Vagina (tissue), 2 donors: ENCODE results near the gene TM9SF3. TPM values are rescaled to one million over a fixed set of nuclear protein-coding genes. Genes with fewer than 3 reads are reported as not detected.

Source experiments
- DNase-seq, 2 donors: peaks; one replicate each; pipeline ENCODE4 v3.0.0-alpha.2; 2017; ENCODE audit errors: extremely low spot score in 2 of 2
- H3K27ac ChIP-seq: fragments of 200-600 bp; sonication (generic); one replicate; pipeline ENCODE4 v1.5.1; 2019
- H3K27me3 ChIP-seq: fragments of 200-600 bp; sonication (generic); one replicate; pipeline ENCODE4 v1.5.1; 2019
- H3K36me3 ChIP-seq, 2 donors: fragments of 200-600 bp; sonication (generic); one replicate each; pipeline ENCODE4 v1.5.1; 2017 to 2019
- H3K4me1 ChIP-seq: fragments of 200-600 bp; sonication (generic); one replicate; pipeline ENCODE4 v1.5.1; 2019
- H3K4me3 ChIP-seq, 2 donors: fragments of 200-600 bp; sonication (generic); 1 replicate in 1 of 2; 2 replicates in 1 of 2; pipeline ENCODE4 v1.5.1; 2016 to 2019
- H3K9me3 ChIP-seq: fragments of 200-600 bp; sonication (generic); one replicate; pipeline ENCODE4 v1.5.1; 2019
- POLR2A ChIP-seq, 2 donors: fragments of 450-650 bp; IDR thresholded peaks; one replicate each; pipeline ENCODE4 v1.6.1; 2017; ENCODE audit warnings: antibody characterized with exemption in 2 of 2, mild to moderate bottlenecking in 2 of 2, moderate library complexity in 2 of 2
- POLR2AphosphoS5 ChIP-seq, 2 donors: sonication (generic); formaldehyde crosslinking; IDR thresholded peaks; one replicate each; pipeline ENCODE4 v1.9.0; 2017; ENCODE audit warnings: antibody characterized with exemption in 2 of 2, mild to moderate bottlenecking in 2 of 2, low read depth in 1 of 2; ENCODE audit not compliant: insufficient read depth in 1 of 2
- intact Hi-C: fragments of 100-400 bp; cut with DNase I; formaldehyde crosslinking; loops from one replicate; pipeline ENCODE4 v1.15.1; 2023
- total RNA-seq: library from RNA; depleted of rRNA; stranded (reverse); fragments of >200 nt; gene quantifications from one replicate; pipeline ENCODE4 v1.2.3, GENCODE V29; 2016
- TF ChIP-seq, protein P1 (sequence below), 3 experiments: fragments of 450-650 bp in 2 of 3; fragments of 200-600 bp in 1 of 3; sonication (generic) in 1 of 3; IDR thresholded peaks; one replicate each; pipeline ENCODE4 v1.5.1; 2017 to 2019; ENCODE audit warnings: antibody characterized with exemption in 3 of 3, mild to moderate bottlenecking in 2 of 3, moderate library complexity in 2 of 3

TM9SF3 gene
- total RNA-seq, 1 donor from 2014 or later: 58.4 TPM

DNA sequence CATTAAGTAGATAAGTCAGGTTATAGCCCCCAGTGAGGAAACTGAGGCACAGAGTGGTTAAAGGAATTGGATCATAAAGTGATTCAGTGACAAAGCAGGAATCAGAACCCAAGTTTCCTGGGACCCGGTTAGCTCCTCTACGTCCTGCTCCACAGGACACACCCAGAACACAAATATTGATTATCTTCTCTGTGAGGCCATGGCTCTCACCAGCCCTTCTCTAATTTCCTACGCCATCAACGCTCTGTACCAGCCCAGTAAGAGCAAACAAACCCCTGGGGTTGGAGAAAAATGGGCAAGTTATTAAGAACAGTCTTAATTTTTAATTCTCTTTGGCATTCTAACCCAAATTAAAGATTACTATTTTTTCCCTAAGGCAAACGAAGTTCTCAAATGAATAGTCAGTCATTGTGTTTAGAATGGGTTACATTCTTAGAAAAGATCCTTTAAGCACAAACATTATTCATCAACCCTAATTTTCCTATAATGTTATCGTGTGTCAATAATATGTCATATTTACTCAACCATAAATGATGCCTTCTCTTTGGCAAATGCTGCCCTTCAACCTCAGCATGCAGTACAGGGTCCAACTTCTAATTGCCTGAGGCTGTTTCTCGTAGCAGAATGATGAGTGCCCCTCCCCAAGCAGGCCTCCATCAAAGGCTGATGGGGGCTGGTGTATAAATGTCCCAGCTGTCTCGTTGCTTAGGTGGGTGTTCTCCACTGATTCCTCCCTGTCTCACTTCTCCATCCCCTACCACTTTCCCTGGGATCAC is 25.4 kb upstream of the TM9SF3 start:
- no peak overlapping the region for H3K27ac ChIP-seq
- H3K36me3 ChIP-seq: no peaks in the 10 kb centered on the region
- no peak for DNase-seq
- no peak overlapping the region for H3K4me3 ChIP-seq
- no peaks in the 10 kb centered on the region for H3K4me1 ChIP-seq
- no peaks in the 10 kb centered on the region for H3K9me3 ChIP-seq
- H3K27me3 ChIP-seq: no peaks in the 10 kb centered on the region
- TF ChIP-seq POLR2A (IDR thresholded peaks at IDR 0.05) (no peak), POLR2AphosphoS5 (IDR thresholded peaks at IDR 0.05; ENCODE audit: insufficient read depth in 1 of 2, low read depth in 1 of 2) (no peak)
- TF ChIP-seq, protein P1, sequence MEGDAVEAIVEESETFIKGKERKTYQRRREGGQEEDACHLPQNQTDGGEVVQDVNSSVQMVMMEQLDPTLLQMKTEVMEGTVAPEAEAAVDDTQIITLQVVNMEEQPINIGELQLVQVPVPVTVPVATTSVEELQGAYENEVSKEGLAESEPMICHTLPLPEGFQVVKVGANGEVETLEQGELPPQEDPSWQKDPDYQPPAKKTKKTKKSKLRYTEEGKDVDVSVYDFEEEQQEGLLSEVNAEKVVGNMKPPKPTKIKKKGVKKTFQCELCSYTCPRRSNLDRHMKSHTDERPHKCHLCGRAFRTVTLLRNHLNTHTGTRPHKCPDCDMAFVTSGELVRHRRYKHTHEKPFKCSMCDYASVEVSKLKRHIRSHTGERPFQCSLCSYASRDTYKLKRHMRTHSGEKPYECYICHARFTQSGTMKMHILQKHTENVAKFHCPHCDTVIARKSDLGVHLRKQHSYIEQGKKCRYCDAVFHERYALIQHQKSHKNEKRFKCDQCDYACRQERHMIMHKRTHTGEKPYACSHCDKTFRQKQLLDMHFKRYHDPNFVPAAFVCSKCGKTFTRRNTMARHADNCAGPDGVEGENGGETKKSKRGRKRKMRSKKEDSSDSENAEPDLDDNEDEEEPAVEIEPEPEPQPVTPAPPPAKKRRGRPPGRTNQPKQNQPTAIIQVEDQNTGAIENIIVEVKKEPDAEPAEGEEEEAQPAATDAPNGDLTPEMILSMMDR (IDR thresholded peaks at IDR 0.05): no peak
- intact Hi-C loops: no loop called here

DNA sequence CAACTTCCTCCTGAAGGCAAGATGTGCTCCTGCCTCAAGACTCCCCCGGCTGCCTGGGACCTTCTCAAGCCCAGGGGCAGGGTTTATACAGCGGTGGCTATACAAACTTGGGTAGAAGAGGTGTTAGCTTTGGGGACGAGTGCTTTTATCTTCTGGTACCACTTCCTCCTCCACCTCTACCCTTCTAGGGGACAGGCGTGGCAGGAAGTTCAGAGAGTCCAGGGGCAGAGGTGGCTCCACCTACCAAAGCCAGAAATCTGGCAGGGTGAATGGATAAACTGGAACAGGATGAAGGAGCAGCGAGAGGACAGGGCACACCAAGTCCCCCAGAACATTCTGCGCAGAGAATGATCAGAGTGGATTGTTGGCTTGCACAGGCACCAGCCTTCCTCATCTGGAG is 24.0 kb upstream of the TM9SF3 start:
- no peak for DNase-seq
- no peak overlapping the region for H3K27ac ChIP-seq
- intact Hi-C loops: no loop called here
- no peak for TF ChIP-seq POLR2A (IDR thresholded peaks at IDR 0.05)
- no peak for TF ChIP-seq POLR2AphosphoS5 (IDR thresholded peaks at IDR 0.05; ENCODE audit: insufficient read depth in 1 of 2, low read depth in 1 of 2)
- TF ChIP-seq, protein P1 (IDR thresholded peaks at IDR 0.05): no peak
- no peaks in the 10 kb centered on the region for H3K27me3 ChIP-seq
- no peaks in the 10 kb centered on the region for H3K36me3 ChIP-seq
- H3K4me3 ChIP-seq: no peak overlapping the region
- no peaks in the 10 kb centered on the region for H3K9me3 ChIP-seq
- no peaks in the 10 kb centered on the region for H3K4me1 ChIP-seq

DNA sequence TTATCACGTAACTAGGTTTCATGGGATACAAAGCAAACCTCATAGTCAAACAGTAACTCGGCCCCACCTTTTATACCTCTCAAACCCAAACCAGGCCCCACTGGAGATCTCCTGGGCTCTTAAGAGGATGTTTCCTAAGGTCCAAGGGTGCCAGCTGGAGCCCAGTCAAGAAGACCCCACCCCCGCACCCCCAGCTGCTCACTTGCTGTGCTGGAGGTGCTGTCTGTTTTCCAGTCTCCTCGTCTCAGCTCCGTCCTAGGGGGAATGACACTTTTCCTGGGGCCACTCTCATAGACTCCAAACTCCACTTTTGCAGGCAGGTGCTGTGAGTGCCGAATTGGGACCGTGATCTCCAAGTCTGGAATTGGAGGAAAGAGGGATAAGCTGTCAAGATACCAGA is 22.7 kb upstream of the TM9SF3 start:
- intact Hi-C loops: no loop called here
- no peaks in the 10 kb centered on the region for H3K27me3 ChIP-seq
- H3K36me3 ChIP-seq: no peaks in the 10 kb centered on the region
- TF ChIP-seq POLR2A (IDR thresholded peaks at IDR 0.05) (no peak), POLR2AphosphoS5 (IDR thresholded peaks at IDR 0.05; ENCODE audit: insufficient read depth in 1 of 2, low read depth in 1 of 2) (no peak)
- TF ChIP-seq, protein P1 (IDR thresholded peaks at IDR 0.05): no peak
- H3K4me1 ChIP-seq: no peaks in the 10 kb centered on the region
- H3K27ac ChIP-seq: no peak overlapping the region
- H3K4me3 ChIP-seq: no peak overlapping the region
- H3K9me3 ChIP-seq: no peaks in the 10 kb centered on the region
- DNase-seq: no peak

DNA sequence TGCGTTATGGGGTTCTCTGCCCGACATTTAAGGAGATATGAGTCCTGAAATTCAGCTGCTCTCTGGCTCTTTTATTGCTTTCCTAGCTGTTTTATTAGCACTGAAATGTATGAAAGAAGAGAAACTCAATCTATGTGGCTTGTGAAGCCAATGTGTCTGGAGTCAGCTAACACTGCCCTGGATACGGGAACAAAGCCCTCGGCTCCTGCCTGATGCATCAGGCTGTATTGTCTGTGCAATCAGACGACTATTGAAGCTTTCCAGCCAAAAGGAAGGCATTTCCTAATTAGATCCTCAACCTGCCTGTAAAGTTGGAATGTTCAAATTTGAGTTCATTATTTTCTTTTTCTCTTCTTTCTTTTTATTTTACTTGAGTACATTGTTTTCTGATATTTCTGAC is 22.0 kb upstream of the TM9SF3 start:
- Histone ChIP-seq H3K36me3 (no peaks in the 10 kb centered on the region), H3K9me3 (no peaks in the 10 kb centered on the region), H3K4me3 (no peak overlapping the region), H3K27me3 (no peaks in the 10 kb centered on the region), H3K27ac (no peak overlapping the region), H3K4me1 (no peaks in the 10 kb centered on the region)
- TF ChIP-seq POLR2A (IDR thresholded peaks at IDR 0.05) (no peak), POLR2AphosphoS5 (IDR thresholded peaks at IDR 0.05; ENCODE audit: insufficient read depth in 1 of 2, low read depth in 1 of 2) (no peak)
- TF ChIP-seq, protein P1 (IDR thresholded peaks at IDR 0.05): no peak
- DNase-seq: no peak
- intact Hi-C loops: no loop called here

DNA sequence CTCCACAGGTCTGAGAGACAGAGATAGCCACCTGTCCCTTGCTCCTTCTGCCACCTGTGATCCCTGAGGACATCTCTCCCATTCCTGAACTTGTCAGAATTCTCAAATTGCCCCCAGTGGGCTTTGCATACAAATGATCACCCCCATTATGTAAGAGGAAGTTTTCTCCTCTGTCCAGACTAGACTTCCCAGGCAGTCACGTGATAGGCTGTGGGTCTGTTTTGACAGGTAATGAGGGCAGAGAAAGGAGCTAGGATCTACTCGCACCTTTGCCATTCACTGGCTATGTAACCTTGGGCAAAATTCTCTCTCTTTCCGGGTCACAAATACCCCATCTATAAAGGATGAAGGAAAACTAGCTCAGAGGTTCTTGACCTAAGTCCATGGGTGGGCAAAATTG is 21.4 kb upstream of the TM9SF3 start:
- no peak for DNase-seq
- H3K36me3 ChIP-seq: no peaks in the 10 kb centered on the region
- H3K27me3 ChIP-seq: no peaks in the 10 kb centered on the region
- no peaks in the 10 kb centered on the region for H3K9me3 ChIP-seq
- no peak overlapping the region for H3K27ac ChIP-seq
- H3K4me1 ChIP-seq: no peaks in the 10 kb centered on the region
- H3K4me3 ChIP-seq: no peak overlapping the region
- intact Hi-C loops: no loop called here
- TF ChIP-seq, protein P1 (IDR thresholded peaks at IDR 0.05): no peak
- TF ChIP-seq POLR2A (IDR thresholded peaks at IDR 0.05): no peak
- TF ChIP-seq POLR2AphosphoS5 (IDR thresholded peaks at IDR 0.05; ENCODE audit: insufficient read depth in 1 of 2, low read depth in 1 of 2): no peak
